Measurements from ENCODE around the gene DNMT3A.
"Not testable (repeated sequence)": the region's sequence is repeated elsewhere in the genome, so short reads cannot be mapped to it uniquely, and the experiment has no call there.

DNMT3A gene

DNA sequence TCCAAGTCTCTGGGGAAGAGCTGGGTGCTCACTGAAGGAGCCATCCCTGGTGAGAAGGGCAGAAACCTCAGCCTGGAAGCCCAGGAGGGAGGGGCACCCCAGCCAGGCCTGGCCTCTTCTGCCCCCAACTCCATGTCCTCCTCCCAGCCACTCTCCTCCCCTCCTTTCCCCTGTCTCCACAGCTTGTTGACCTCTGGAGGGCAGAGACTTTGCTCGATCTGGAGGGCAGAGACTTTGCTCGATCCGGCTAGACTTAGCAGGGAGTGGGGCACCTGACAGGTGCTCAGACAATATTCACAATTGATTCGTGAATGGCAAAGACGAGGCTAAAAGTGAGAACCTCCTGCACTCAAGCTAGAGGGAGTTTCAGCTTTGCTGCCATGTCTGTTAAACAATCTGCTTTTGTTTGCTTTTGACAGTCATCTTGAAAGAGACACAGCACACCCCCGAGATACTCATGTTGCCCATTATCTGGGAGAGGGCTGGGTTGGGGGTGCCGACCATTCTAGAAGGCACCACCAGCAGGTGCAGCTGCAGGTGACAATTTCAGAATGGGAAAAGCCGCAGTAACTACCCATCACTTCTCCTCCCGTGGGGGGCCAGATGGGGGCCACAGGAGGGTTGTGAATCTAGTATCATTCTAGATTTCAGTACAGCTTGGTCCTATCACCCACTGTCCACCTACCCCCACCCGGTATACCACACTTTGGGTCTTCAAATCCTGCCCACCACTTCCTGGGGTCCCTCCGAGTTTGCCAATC lies 54.8 kb downstream of the DNMT3A start:
- in situ Hi-C loops (cut with MboI; ENCODE audit: low sequenced_read_pairs), result no loop called here

DNA sequence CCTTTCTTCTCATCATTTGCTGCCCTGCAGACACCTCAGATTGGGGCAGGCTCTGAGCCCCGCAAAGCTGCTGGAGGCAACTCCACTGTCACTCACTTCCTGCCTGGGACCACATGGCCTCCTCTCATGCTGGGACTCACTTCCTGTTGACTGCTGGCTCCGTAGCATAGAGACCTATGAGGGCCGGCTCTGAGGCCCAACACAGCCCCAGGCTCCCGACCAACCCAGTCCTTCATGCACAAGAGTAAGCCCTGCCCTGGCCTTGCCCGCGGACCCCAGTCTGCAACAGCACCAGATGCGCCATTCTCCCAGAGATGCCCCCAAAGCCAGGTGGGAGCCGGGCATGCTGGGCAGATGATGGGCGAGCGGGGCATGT lies 55.7 kb downstream of the DNMT3A start:
- in situ Hi-C loops (cut with MboI; ENCODE audit: low sequenced_read_pairs), result no loop called here

DNA sequence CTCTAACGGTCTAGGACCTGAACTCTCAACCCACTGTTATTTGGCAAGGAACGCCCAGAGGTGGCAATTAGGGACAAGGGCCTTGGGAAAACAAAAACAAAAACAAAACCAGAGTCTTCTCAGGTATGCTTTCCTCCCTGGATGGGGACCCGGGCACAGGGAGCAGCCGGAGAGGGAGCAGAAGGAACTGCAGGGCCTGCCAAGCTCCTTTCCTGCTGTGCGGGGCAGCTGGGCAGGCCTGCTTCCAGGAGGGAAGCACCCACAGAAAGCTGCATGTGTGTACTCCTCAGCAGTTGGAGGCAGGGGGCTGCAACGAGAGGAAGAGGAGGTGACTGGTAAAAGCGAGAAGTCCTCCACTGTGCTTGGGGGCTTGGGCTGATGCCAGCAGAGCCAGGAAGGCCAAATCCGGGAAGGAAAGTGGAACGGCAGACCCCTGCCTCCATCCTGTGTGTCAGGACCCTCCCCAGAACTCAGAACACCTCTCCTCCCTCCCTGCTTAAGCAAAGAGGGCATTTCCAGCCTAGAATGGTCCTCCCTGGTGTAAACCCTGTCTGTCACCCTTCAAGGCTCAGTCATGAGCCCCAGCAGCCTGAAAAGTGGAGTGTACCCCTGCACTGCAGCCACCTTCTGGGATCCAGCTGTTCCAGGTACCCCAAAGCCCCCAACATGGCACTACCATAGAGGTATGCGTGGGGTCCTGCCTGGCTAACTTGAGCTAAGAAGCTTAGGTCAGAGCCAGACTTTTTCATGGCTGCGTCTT lies 56.3 kb downstream of the DNMT3A start:
- in situ Hi-C loops (cut with MboI; ENCODE audit: low sequenced_read_pairs), result no loop called here

DNA sequence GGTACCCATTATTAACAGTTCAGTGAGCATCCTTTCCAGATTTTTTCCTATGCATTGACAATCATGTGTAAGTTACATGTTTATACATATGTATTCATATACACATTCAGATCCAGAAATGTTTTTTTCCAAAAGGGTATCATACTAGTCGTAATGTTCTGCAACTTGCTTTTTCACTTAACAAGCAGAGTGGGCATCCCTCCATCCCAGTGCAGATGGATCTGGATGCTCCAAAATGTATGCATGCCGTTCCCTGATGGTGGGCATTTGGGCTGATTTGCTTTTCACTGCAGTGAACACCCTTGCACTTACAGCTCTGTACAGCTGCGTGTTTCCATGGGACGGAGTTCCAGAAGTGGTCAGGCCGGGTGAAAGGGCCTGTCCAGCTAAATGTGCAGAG lies 57.0 kb downstream of the DNMT3A start:
- in situ Hi-C loops (cut with MboI; ENCODE audit: low sequenced_read_pairs), result no loop called here

DNA sequence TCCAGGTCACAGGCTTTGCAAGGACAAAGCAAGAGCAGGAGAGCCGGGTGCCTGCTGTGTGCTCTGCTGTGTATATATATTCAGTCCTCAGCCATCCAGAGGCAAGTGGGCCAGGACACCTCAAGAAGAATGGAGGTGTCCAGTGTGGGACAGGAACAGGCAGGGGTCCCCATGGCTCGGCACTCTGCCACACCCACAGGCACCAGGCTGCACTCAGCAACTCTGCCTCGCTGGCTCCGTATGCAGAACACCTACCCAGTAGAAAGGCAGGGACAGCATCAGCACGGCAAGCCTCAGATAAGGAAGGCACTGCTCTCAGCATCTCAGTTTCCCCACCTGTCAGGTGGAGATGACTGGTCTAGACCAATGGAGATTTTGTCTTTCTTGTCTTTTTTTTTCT lies 57.8 kb downstream of the DNMT3A start:
- in situ Hi-C loops (cut with MboI; ENCODE audit: low sequenced_read_pairs), result no loop called here

DNA sequence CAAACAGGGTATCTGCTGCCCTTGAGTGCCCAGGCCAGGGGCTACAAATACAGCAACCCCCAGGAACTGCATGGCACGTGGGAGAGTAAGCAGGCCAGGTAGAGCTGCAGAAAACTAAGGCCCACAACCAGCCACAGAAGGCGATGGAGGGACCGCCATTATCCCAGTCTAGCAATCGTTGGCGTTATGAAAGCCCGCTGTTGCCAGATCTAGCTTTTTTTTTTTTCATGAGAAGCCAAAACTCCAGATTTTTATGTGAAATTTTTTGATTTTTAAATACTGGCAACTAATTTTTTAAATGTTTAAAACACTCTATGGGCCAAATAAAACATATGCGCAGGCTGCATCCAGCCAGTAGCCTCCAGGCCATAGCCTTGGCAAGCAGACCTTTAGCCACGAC lies 59.8 kb downstream of the DNMT3A start:
- in situ Hi-C loops (cut with MboI; ENCODE audit: low sequenced_read_pairs), result no loop called here

DNA sequence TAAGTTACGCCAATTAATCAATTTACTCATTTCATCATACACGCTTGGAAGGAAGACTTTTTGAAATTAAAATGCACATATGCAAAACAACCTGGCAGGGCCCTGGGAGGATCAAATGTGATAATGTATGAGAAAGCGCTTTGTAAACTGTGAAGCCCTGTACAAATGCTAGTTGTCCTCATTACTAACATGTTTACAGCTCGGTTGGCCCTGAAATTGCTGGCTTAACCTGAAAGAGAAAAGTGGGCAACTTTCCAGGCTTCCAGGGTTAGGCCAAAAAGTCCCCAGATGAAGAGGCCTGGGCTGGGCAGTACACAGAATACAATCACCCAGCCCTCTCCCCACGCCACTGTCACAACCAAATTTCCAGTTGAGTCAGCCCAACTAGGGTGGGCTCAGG lies 60.2 kb downstream of the DNMT3A start:
- in situ Hi-C loops (cut with MboI; ENCODE audit: low sequenced_read_pairs), result no loop called here

DNA sequence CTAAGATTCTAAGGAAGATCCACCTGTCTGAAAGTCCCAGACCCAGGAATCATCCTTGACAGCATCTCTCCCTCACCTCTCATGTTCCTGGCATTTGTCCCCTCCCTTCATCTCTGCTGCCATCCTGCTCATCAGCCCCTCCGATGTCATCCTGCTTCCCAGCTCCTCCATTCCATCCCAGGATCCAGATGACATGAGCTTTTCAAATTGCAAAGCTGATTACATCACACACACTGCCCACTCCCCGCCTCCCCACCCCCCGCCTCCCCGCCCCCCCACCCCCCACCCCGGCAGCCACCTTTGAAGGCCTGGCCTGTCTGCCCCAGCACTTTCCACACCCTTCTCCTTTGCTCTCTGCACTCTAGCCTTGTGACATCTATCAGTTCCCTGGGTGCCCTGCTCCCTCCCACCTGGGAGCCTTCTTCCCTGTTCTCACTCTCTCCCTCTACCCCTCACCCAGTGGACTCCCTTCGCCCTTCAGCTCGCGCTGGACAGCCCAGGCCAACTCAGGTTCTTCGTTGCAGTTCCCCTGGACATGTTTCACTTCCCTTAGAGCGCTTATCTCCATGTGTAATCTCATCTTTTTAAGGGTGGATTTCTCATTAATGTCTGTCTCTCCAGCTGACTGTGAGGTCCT lies 61.6 kb downstream of the DNMT3A start:
- in situ Hi-C loops (cut with MboI; ENCODE audit: low sequenced_read_pairs), result no loop called here

DNA sequence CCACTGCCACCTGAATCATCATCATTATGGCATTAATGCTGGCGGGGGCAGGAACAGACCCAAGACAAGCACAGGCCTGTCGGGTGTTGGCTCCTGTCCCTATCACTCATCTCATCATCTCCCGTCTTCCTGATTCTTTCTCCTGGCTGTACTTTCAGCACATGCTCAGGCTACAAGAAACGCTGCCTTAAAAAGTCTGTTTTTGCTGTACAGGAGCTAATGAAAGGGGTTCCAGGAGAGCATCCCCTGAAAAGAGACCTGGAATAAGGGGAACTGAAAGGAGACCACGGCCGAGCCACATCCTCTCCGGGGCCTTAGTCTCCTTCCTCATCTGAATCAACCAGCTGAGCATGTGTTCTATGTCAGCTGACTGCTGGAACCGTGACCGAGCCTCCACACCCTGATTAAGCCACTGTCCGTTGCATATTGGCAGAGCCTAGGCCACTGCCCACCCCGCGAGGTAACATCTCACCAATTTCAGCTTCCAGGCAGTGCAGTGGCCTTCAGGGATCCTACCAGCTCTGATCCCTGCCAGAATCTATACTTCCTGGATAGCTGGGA lies 62.6 kb downstream of the DNMT3A start:
- in situ Hi-C loops (cut with MboI; ENCODE audit: low sequenced_read_pairs), result no loop called here

DNA sequence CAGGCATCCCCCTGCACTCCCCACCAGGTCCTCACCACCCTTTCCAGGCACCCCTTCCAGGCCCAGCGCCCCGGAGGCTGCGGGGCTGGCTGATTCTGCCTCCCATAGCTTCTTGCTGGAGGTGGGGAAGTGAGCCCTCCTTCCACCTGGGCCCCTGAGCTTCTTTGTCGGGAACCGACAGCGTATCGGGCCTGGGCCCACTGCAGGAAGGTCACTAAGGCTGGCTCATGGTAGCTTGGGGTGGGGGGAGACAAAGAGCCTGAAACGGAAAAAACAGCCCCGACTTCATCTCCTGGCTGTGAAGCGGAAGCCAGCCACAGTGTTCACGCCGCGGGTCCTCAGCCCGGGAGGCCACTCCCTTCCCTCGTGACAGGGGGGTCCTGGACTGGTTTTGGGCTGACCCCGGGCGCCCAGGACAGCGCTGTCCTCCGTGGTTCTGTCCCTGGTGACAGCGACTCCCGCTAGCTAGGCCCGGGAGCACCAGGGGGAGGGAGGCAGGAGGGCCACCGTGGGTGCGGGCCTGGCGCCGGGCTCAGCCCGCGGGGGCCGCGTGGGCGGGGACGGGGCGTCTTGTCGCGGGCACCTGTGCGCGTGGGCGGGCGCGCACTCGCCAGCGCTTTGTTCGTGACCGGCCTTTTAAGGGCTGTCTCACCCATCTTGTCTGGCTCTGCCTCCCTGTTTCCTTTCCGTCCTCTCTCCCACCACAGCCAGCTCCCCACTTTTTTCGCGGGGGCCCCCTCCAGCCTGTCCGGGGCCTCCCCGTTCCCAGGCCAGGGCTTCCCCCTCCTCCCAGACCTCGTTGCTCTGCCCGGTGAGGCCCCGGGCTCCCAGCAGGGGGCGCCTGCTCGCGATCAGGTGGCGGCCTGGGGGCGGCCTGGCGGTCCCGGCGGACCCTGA lies 64.9 kb downstream of the DNMT3A start:
- in situ Hi-C loops (cut with MboI; ENCODE audit: low sequenced_read_pairs), result no loop called here

DNA sequence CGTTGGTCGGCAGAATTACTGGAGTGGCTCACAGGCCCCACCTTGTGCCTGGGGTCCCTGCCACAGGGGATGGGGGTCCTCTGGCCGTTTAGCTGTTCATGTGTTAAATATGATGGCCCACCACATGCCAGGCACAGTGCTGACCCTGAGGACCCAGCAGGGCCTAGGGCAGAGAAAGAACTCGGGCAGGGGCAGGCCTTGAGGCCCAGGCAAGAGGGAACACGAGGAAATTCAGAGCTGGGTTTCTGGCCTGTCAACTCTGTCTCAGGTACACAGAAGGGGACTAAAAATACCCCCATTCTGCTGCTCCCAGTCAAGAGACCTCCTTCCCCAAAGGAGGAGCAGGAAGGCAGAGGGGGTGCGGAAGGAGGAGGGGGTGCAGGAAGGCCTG lies 66.2 kb downstream of the DNMT3A start:
- in situ Hi-C loops (cut with MboI; ENCODE audit: low sequenced_read_pairs), result no loop called here

DNA sequence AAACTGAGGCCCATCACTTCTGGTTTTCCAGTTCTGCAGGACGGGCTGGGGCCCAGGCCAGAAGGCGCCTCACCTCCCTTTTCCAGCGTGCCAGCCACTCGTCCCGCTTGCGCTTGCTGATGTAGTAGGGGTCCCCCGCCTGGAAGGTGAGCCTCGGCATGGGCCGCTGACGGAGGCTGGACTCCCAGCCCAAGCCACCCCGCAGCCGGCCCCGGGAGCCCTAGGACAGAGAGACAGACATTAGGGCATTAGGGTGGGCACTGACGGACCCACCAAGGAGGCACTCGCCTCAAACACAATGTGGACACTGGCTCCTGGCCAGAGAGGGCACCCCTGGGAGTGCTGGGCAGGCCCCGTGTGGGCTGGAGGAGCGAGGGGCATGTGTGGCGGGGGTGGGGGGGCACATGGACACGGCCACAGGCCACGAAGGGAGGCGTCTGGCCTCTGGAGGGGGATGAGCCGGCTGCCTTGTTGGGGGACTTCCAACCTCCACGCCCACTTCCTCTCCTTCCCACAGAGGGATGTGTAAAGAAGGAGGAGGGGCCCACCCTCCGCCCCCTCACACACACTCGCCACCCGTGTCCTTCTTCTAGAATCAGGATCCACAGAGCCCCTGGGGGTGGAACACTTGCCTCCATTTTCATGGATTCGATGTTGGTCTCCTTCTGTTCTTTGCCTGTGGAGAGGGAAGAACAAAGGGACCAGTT lies 66.7 kb downstream of the DNMT3A start:
- in situ Hi-C loops (cut with MboI; ENCODE audit: low sequenced_read_pairs), result no loop called here

DNA sequence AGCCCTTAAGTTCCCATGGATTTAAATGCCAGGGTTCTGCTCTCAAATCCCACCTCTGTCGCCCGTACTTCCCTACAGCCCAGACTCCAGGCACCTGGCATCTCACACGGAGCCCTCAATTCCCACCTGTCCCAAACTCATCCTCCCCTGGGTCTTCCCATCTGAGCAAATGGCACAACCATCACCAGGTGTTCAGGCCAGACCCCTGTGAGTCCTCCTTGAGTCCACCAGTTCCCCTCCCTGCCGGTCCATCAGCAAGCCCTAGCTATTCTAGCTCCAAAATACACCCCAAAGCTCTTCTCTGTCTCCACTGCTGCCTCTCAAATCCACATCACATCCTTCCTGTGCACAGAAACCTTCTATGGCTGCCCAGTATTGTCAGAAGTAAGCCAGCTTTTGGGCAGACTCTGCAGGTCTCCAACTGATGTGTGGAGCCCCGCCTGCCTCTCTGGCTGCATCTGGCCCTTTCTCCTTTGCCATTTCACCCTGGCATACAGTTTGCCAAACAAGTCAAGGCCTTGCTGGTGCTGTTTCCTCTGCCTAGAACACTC lies 67.7 kb downstream of the DNMT3A start:
- in situ Hi-C loops (cut with MboI; ENCODE audit: low sequenced_read_pairs), result no loop called here

DNA sequence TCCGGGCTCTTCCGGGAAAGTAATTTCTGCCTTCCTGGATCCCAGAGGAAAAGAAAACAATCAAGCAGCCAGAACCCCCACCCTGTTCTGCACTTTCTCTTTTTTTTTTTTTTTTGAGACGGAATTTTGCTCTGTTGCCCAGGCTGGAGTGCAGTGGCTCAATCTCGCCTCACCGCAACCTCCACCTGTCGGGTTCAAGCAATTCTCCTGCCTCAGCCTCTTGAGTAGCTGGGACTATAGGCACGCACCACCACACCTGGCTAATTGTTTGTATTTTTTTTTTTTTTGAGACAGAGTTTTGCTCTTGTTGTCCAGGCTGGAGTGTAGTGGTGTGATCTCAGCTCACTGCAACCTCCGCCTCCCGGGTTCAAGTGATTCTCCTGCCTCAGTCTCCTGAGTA lies 69.0 kb downstream of the DNMT3A start:
- in situ Hi-C loops (cut with MboI; ENCODE audit: low sequenced_read_pairs), result not testable (repeated sequence)

DNA sequence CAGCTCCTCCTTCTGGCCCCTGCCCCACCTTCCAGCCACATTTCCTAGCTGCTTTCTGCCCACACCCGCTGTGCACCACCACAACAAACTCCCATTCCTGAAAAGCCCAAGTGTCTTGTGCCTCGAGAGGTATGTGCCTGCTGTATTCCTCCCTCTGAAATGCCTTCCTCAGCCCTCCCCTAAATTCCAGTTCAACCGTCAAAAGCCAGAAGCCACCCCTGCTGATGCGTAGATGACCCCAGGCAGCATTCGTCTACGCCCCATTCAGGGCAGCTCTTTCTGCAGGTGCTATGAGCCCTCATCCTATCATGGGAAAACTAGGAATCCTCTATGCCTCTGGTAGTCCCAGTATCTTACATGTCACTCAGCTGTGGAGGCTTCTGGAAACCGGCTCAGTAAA lies 71.7 kb downstream of the DNMT3A start:
- in situ Hi-C loops (cut with MboI; ENCODE audit: low sequenced_read_pairs), result no loop called here

DNA sequence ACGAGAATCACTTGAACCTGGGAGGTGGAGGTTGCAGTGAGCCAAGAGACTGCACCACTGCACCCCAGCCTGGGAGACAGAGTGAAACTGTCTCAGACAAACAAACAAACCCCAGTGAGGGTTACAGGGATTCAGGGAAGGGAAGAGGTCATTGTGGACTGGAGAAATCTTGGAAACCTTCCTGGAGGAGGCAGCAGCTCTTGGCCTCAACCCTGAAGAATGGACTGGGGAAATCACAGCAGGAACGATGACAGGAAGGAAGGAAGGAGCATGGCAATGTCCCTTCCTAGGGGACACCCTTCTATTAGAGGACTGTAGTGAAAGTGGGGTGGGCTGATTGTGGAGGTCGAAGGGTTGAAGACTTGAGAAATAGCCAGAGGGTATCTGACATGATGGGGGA lies 72.5 kb downstream of the DNMT3A start:
- in situ Hi-C loops (cut with MboI; ENCODE audit: low sequenced_read_pairs), result no loop called here

DNA sequence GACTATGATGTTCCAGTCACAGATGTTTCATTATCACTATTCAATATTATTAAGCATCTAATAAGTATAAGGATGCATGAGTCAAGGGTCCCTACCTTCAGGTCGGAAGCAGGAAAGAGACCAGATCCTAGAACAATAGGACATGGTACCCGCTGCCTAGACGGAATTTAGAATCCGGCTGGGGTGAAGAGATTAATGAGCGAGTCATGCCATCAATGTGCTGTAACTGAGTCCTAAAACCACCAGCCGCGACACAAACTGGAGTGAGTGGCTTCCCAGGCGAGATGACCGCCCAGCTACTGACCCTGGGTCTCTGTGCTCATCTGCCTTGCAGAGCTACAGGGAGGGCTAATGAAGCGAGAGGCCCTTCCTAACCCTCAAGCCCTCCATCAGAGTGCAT lies 73.6 kb downstream of the DNMT3A start:
- in situ Hi-C loops (cut with MboI; ENCODE audit: low sequenced_read_pairs), result no loop called here

DNA sequence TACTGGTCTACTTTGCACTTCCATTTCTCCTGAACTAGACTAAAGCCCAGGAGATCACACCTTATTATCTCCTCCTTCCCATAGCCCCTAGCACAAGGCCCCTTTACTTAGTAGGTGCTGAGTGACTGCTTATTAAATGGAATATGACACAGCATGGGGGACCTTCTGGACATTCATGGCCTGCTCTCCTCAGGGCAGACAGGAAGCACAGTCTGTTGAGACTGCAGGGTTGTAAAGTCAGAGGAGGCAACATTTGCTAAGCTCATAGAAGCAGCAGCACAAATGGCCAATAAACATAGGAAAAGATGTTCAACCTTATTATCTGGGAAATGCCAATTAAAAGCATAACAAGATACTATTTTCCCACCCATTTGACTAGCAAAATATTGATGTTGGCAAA lies 75.3 kb downstream of the DNMT3A start:
- in situ Hi-C loops (cut with MboI; ENCODE audit: low sequenced_read_pairs), result no loop called here

DNA sequence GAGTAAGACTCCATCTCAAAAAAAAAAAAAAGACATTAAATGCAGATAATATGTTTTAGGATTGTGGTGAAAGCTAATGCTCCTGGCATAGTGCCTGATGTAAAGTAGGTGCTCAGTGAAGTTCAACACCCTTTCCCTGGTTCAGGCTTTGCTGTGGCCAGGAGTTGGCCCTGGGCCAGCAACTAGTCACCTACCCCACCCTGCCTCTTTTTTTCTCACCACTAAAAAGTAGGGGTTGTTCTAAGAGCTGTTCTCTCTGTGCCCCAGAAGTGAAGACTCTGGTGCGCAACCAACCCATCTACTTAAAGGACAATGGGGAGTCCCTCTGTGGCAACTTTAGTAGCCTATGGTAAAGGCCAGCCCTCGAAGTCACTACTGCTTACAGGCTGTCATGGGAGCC lies 75.9 kb downstream of the DNMT3A start:
- in situ Hi-C loops (cut with MboI; ENCODE audit: low sequenced_read_pairs), result no loop called here

DNA sequence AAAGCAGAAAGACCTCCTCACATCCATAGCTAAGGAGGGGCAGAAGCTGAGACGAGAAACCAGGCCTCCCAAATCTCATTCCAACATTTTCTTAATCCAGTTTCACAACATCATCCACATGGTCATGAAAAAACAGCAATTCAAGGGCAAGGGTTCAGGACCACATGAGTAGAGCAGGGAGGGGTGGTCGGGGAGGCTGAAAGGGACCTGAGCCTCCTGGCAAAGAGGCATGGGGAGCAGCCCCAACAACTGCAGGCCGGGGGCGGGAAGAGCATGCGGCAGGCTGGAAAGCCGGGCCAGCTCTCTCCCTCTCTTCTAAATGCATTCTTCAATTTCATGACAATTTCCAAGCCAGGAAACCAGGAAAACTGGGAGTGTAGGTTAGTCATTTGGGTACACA lies 76.7 kb downstream of the DNMT3A start:
- in situ Hi-C loops (cut with MboI; ENCODE audit: low sequenced_read_pairs), result no loop called here
